Measurements from ENCODE around the gene CEP250. TPM values are rescaled to one million over a fixed set of nuclear protein-coding genes. Genes with fewer than 3 reads are reported as not detected.

CEP250 gene
- total RNA-seq, 4 donors from 2014 or later, result 26.1 to 121 (median 38.3) TPM

- Histone ChIP-seq H3K36me3 (peaks cover 0 to 41% (median 0%) of the 10 kb centered on the region in 3 donors), H3K9me3 (no peaks in the 10 kb centered on the region), H3K27ac (peak overlapping the region in 1 of 4 donors; percentile 82), H3K27me3 (no peaks in the 10 kb centered on the region), H3K4me1 (peaks cover 0 to 10% (median 4%) of the 10 kb centered on the region in 4 donors), H3K4me3 (peak overlapping the region in 2 of 4 donors; percentile 41 to 45)
- TF ChIP-seq, protein P1, sequence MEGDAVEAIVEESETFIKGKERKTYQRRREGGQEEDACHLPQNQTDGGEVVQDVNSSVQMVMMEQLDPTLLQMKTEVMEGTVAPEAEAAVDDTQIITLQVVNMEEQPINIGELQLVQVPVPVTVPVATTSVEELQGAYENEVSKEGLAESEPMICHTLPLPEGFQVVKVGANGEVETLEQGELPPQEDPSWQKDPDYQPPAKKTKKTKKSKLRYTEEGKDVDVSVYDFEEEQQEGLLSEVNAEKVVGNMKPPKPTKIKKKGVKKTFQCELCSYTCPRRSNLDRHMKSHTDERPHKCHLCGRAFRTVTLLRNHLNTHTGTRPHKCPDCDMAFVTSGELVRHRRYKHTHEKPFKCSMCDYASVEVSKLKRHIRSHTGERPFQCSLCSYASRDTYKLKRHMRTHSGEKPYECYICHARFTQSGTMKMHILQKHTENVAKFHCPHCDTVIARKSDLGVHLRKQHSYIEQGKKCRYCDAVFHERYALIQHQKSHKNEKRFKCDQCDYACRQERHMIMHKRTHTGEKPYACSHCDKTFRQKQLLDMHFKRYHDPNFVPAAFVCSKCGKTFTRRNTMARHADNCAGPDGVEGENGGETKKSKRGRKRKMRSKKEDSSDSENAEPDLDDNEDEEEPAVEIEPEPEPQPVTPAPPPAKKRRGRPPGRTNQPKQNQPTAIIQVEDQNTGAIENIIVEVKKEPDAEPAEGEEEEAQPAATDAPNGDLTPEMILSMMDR (IDR thresholded peaks at IDR 0.05), result no peak
- no peak for TF ChIP-seq POLR2A (IDR thresholded peaks at IDR 0.05)
- peak in 1 of 3 donors; percentile 24 for DNase-seq
These were observed 34.3 kb downstream of the CEP250 start for GRCh38 chr20:35489717-35490116.

- TF ChIP-seq, protein P1 (IDR thresholded peaks at IDR 0.05), result no peak
- TF ChIP-seq POLR2A (IDR thresholded peaks at IDR 0.05), result no peak
- H3K4me3 ChIP-seq, result peak overlapping the region; percentile 41 to 50 (median 44)
- DNase-seq, result peak in 2 of 3 donors; percentile 81 to 83
- H3K27ac ChIP-seq, result peak overlapping the region; percentile 43 to 82 (median 60)
- H3K4me1 ChIP-seq, result peaks cover 0 to 10% (median 4%) of the 10 kb centered on the region in 4 donors
- H3K36me3 ChIP-seq, result peaks cover 0 to 50% (median 0%) of the 10 kb centered on the region in 3 donors
- H3K27me3 ChIP-seq, result no peaks in the 10 kb centered on the region
- H3K9me3 ChIP-seq, result no peaks in the 10 kb centered on the region
These were observed 35.4 kb downstream of the CEP250 start for GRCh38 chr20:35490736-35491181.

DNA sequence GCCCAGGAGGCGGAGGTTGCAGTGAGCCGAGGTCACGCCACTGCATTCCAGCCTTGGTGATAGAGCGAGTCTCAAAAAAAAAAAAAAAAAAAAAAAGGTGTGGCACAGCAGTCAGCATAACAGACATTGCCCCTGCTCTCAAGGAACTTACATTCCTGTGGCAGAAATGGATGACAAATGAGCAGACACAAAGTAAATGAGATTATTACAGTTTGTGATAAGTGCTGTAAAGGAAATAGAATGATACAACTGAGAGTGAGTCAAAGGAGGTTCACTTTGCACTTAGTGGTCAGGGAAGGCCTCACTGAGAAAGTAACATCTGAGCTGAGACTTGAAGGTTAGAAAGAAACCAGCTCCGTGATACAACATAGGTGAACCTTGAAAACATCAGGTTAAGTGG, 36.4 kb downstream of the CEP250 start:
- peak overlapping the region in 1 of 4 donors; percentile 82 for H3K27ac ChIP-seq
- H3K9me3 ChIP-seq, result no peaks in the 10 kb centered on the region
- TF ChIP-seq, protein P1 (IDR thresholded peaks at IDR 0.05), result no peak
- no peak for DNase-seq
- no peaks in the 10 kb centered on the region for H3K27me3 ChIP-seq
- peaks cover 0 to 56% (median 0%) of the 10 kb centered on the region in 3 donors for H3K36me3 ChIP-seq
- peak overlapping the region in 2 of 4 donors; percentile 41 to 45 for H3K4me3 ChIP-seq
- peaks cover 0 to 10% (median 4%) of the 10 kb centered on the region in 4 donors for H3K4me1 ChIP-seq

DNA sequence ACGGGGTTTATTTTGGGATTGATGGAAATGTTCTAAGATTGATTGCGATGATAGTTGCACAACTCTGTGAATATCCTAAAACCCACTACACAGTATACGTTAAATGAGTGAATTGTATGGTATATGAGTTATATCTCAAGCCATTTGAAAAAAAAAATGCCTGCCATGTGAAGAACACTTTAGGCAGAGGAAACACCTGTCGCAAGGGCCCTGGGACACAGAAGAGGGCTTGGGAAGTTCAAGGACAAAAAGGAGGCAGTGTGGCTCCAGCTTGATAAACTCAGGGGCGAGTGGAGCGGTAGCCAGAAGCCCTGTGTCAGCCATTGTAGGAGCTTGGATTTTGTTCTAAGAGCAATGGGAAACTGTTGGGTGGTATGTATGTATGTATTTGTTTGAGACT, 37.0 kb downstream of the CEP250 start:
- no peaks in the 10 kb centered on the region for H3K9me3 ChIP-seq
- H3K36me3 ChIP-seq, result peaks cover 0 to 55% (median 0%) of the 10 kb centered on the region in 3 donors
- H3K27ac ChIP-seq, result no peak overlapping the region

DNA sequence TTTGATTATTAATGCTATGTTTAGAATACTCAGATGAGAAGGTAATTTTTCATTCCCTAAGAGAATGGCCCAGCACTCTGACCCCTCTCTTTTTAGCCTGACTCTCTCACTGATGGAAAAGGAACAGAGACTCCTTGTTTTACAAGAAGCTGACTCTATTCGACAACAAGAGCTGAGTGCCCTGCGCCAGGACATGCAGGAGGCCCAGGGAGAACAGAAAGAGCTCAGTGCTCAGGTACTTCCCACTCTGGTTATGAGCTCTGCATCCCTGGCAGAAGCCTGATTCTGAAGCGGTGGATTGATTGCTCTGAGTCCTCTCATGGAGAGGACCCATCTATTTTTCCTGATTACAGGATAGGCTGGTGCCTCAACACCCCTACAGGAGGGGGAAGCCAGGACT, 41.1 kb downstream of the CEP250 start:
- Histone ChIP-seq H3K4me1 (peaks cover 0 to 8% (median 0%) of the 10 kb centered on the region in 4 donors), H3K27ac (no peak overlapping the region), H3K36me3 (peaks cover 0 to 79% (median 0%) of the 10 kb centered on the region in 3 donors), H3K9me3 (no peaks in the 10 kb centered on the region), H3K27me3 (no peaks in the 10 kb centered on the region), H3K4me3 (no peak overlapping the region)
- TF ChIP-seq POLR2A (IDR thresholded peaks at IDR 0.05), result no peak
- TF ChIP-seq, protein P1 (IDR thresholded peaks at IDR 0.05), result no peak
- DNase-seq, result no peak

More for the DNA sequence above, 37.0 kb downstream of the CEP250 start:
- H3K27me3 ChIP-seq, result no peaks in the 10 kb centered on the region
- DNase-seq, result no peak
- peak overlapping the region in 1 of 4 donors; percentile 45 for H3K4me3 ChIP-seq
- H3K4me1 ChIP-seq, result peaks cover 0 to 10% (median 4%) of the 10 kb centered on the region in 4 donors
- TF ChIP-seq, protein P1 (IDR thresholded peaks at IDR 0.05), result no peak
- TF ChIP-seq POLR2A (IDR thresholded peaks at IDR 0.05), result no peak

All from Peyer's patch (tissue), 4 donors.